Measurements from ENCODE around the gene PTPRO. TPM values are rescaled to one million over a fixed set of nuclear protein-coding genes. Genes with fewer than 3 reads are reported as not detected.

The PTPRO gene
- polyA plus RNA-seq, 1 experiment: 0.23 TPM

GRCh38 chr12:15495746-15496145 is 173.4 kb downstream of the PTPRO start:
- Histone ChIP-seq H3K27me3 (ENCODE audit: control insufficient read depth, insufficient read depth, low read length) (0 out of 2 replicates have a peak, but pooled peaks cover 2% of the 10 kb centered on the region), H3K36me3 (ENCODE audit: control insufficient read depth, insufficient read depth, low read length) (no peaks in the 10 kb centered on the region), H3K4me3 (ENCODE audit: low read depth, low read length) (no peak overlapping the region)
- DNase-seq (ENCODE audit: low read depth): no peak
- POLR2A ChIA-PET: no interaction called here
- CTCF ChIA-PET: no interaction called here
- TF ChIP-seq CTCF (IDR thresholded peaks at IDR 0.05; ENCODE audit: insufficient read depth, low read depth, low read length): no peak

GRCh38 chr12:15496738-15497137 is 174.4 kb downstream of the PTPRO start:
- no peak overlapping the region for H3K4me3 ChIP-seq (ENCODE audit: low read depth, low read length)
- CTCF ChIA-PET: no interaction called here
- no peak for TF ChIP-seq CTCF (IDR thresholded peaks at IDR 0.05; ENCODE audit: insufficient read depth, low read depth, low read length)
- H3K27me3 ChIP-seq (ENCODE audit: control insufficient read depth, insufficient read depth, low read length): no peaks in the 10 kb centered on the region
- POLR2A ChIA-PET: no interaction called here
- no peaks in the 10 kb centered on the region for H3K36me3 ChIP-seq (ENCODE audit: control insufficient read depth, insufficient read depth, low read length)
- no peak for DNase-seq (ENCODE audit: low read depth)

DNA sequence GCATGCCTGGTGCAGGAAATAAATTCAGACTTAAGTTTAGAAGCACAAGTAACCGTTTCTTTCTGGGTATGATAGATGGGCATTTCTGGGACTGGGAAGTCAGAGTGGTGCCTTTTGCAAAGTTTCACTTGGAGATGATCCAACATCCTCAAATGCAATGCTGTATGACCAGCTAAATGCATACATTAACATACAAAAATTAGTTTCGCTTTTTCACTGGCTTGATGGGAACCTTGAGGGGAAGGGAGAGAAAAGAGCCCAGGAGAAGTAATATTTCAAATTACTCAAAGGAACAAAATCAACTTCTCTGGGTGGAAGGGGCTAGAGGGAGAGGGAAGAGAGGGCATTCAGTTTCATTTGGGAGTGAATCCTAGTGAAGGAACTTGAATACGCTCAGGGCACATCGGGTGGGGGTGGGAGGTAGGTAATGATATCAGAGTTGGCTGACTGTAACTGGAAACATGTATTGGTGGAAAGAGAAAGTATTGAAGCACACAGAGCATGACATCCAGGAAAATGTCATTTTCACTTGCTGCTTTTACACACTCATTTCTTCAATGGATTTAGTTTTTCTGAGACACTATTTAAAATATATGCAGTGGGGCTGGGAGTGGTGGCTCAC is 175.5 kb downstream of the PTPRO start:
- Histone ChIP-seq H3K36me3 (ENCODE audit: control insufficient read depth, insufficient read depth, low read length) (no peaks in the 10 kb centered on the region), H3K27me3 (ENCODE audit: control insufficient read depth, insufficient read depth, low read length) (no peaks in the 10 kb centered on the region), H3K4me3 (ENCODE audit: low read depth, low read length) (no peak overlapping the region)
- ChIA-PET CTCF (no interaction called here), POLR2A (no interaction called here)
- no peak for TF ChIP-seq CTCF (IDR thresholded peaks at IDR 0.05; ENCODE audit: insufficient read depth, low read depth, low read length)
- DNase-seq (ENCODE audit: low read depth): no peak

DNA sequence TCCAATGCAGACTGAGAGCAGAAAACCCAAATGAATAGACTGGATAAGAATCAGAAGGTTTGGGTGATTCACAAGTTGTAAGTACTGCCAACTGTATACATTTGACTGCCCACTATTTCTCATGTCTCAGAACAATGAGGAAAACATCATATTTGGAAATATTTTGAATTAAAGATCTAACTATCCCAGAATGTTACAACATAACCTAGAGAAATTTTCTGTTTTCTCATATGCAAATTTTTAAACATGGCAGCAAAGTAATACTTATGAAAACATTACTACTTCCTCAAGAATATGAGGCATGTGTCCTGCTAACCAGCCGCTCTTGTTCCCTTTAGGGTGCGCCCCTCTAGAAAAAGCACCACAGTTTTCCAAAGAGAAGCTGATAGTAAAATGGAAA is 179.9 kb downstream of the PTPRO start:
- no peaks in the 10 kb centered on the region for H3K36me3 ChIP-seq (ENCODE audit: control insufficient read depth, insufficient read depth, low read length)
- POLR2A ChIA-PET: no interaction called here
- no peaks in the 10 kb centered on the region; the same call in 1 of the 2 replicates for H3K27me3 ChIP-seq (ENCODE audit: control insufficient read depth, insufficient read depth, low read length)
- CTCF ChIA-PET: no interaction called here
- TF ChIP-seq CTCF (IDR thresholded peaks at IDR 0.05; ENCODE audit: insufficient read depth, low read depth, low read length): no peak
- H3K4me3 ChIP-seq (ENCODE audit: low read depth, low read length): no peak overlapping the region
- DNase-seq (ENCODE audit: low read depth): no peak

DNA sequence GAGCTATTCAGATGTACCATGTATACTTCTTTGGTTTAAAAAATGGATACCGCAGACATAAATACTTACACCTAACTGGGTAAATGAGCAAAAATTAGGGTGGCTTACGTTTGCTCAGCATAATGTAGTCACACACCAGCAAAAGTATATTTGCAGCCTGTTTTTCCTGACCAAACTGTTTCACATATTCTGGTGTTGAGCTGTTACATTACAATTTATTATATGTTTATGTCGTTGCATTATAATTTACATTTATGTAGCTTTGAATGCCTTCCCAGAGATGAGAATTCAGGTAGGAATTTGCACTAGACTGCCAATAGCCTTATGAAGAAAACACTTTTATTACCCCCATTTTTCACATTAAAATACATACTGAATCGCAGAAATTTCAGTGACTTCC is 183.3 kb downstream of the PTPRO start:
- CTCF ChIA-PET: no interaction called here

More for the DNA sequence above, 183.3 kb downstream of the PTPRO start:
- DNase-seq (ENCODE audit: low read depth): no peak
- no peak for TF ChIP-seq CTCF (IDR thresholded peaks at IDR 0.05; ENCODE audit: insufficient read depth, low read depth, low read length)
- POLR2A ChIA-PET: no interaction called here
- Histone ChIP-seq H3K4me3 (ENCODE audit: low read depth, low read length) (no peak overlapping the region), H3K36me3 (ENCODE audit: control insufficient read depth, insufficient read depth, low read length) (no peaks in the 10 kb centered on the region), H3K27me3 (ENCODE audit: control insufficient read depth, insufficient read depth, low read length) (no peaks in the 10 kb centered on the region; the same call in 1 of the 2 replicates)
